ENCODE results near the gene KATNA1. TPM values are rescaled to one million over a fixed set of nuclear protein-coding genes. Genes with fewer than 3 reads are reported as not detected.

KATNA1 gene
- total and polyA plus RNA-seq, 4 donors: 3.1 to 14.5 (median 6.5) TPM

- no peaks in the 10 kb centered on the region for H3K27me3 ChIP-seq (ENCODE audit: control insufficient read depth in 4 of 4, insufficient read depth in 4 of 4, low read length in 3 of 4)
- TF ChIP-seq CTCF (IDR thresholded peaks at IDR 0.05; ENCODE audit: low read depth, low read length, missing input control): no peak
- TF ChIP-seq MAX (IDR thresholded peaks at IDR 0.05): no peak
- no peak for TF ChIP-seq RXRA (IDR thresholded peaks at IDR 0.05)
- TF ChIP-seq JUND (IDR thresholded peaks at IDR 0.05): no peak
- TF ChIP-seq REST (IDR thresholded peaks at IDR 0.05): no peak
- no peak for TF ChIP-seq FOXA1 (IDR thresholded peaks at IDR 0.05)
- no peak for TF ChIP-seq HNF4A (conservative IDR thresholded peaks at IDR 0.05)
- no peak for TF ChIP-seq ZBTB33 (IDR thresholded peaks at IDR 0.05)
- no peak for TF ChIP-seq FOXA2 (IDR thresholded peaks at IDR 0.05)
- TF ChIP-seq EGR1 (IDR thresholded peaks at IDR 0.05; ENCODE audit: low read depth in 2 of 2): no peak
- no peak for TF ChIP-seq YY1 (IDR thresholded peaks at IDR 0.05)
- no peak for TF ChIP-seq GABPA (IDR thresholded peaks at IDR 0.05 in 1 of 2, conservative IDR thresholded peaks at IDR 0.05 in 1 of 2)
- no peak for TF ChIP-seq TAF1 (conservative IDR thresholded peaks at IDR 0.05)
- no peak for TF ChIP-seq RAD21 (IDR thresholded peaks at IDR 0.05)
- no peak for TF ChIP-seq ATF3 (IDR thresholded peaks at IDR 0.05)
- TF ChIP-seq HNF4G (IDR thresholded peaks at IDR 0.05): no peak
- no peak for TF ChIP-seq SP1 (IDR thresholded peaks at IDR 0.05)
- no peak for TF ChIP-seq NR2F2 (IDR thresholded peaks at IDR 0.05)
- no peaks in the 10 kb centered on the region for H3K9me3 ChIP-seq (ENCODE audit: control insufficient read depth in 4 of 4, low read length in 3 of 4)
- H3K4me3 ChIP-seq (ENCODE audit: low read depth in 1 of 3, low read length in 3 of 3): no peak overlapping the region
- no peaks in the 10 kb centered on the region for H3K36me3 ChIP-seq (ENCODE audit: control insufficient read depth in 4 of 4, insufficient read depth in 3 of 4, low read depth in 1 of 4, low read length in 3 of 4)
- H3K27ac ChIP-seq (ENCODE audit: low read depth in 1 of 2, low read length in 2 of 2): no peak overlapping the region
- no peak for DNase-seq (ENCODE audit: low spot score)
- no peak overlapping the region for H3K9ac ChIP-seq (ENCODE audit: low read depth in 1 of 2, low read length in 2 of 2)
- WGBS: 73% methylated on average over 3 of the region's 3 CpGs
- peaks cover 2 to 16% (median 9%) of the 10 kb centered on the region in 4 donors for H3K4me1 ChIP-seq (ENCODE audit: control insufficient read depth in 4 of 4, insufficient read depth in 4 of 4, low read length in 3 of 4)
These were observed 84.6 kb downstream of the KATNA1 start for GRCh38 chr6:149563928-149564325.
